GM18511 (cell line): Measurements from ENCODE around the gene DGKI.

Experiments used
- ATAC-seq: cut with Tn5 transposase; IDR thresholded peaks from one replicate; pipeline ENCODE4 v1.9.1; 2021; ENCODE audit warnings: mild to moderate bottlenecking, moderate library complexity; ENCODE audit not compliant: unreplicated experiment

The DGKI gene

DNA sequence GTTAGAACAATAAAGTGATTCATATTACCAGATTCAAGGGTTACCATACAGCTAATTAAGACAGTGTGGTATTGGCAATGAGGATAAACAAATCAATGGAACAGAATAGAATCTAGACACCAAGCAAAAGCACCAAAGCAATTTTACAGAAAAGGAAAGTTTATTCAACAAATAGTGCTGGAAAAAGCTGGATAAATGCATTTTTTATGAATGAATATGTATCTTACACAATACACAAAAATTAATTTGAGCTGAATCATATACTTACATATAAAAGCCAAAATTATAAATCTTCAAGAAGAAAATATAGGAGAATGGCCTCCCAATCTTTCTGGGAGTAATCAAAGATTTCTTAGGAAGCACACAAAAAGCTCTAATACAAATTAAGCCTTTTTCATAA is 282.8 kb downstream of the DGKI start:
- no peak for ATAC-seq

DNA sequence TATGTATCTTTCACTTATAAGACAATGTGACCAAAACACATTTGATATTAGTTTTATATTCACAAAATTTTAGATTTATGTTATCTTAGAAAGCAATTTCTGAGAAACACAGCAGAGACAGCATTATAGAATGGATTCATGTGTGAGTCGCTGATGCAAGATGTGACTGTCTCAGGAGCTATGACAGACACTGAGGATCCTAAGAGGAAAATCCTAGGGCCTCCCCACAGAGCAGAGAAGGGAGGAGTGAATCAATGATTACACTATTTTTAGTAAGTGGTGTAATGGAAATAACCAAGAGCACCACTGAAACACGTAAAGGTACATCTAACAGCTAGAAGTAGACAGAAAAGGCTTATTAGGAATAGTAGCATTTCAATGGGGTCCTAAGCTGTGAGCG is 299.3 kb downstream of the DGKI start:
- no peak for ATAC-seq

DNA sequence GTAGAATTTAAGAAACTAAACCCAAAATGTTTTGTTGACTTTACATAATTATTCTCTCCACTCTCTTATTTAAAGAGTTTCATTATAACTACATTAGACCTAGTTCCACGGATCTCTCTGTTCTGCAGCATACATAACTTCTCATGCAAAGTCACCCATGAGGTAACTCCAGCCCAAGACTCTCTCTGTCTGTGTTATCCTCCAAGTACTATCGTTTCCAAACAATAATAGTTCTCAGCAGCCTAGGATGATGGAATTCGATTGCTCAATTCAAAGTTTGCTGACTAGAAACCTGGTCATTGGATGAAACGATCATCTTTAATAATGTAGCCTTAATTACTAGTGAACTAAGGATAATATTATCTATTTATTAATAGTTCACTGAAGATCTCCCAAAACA is 300.1 kb downstream of the DGKI start:
- no peak for ATAC-seq

DNA sequence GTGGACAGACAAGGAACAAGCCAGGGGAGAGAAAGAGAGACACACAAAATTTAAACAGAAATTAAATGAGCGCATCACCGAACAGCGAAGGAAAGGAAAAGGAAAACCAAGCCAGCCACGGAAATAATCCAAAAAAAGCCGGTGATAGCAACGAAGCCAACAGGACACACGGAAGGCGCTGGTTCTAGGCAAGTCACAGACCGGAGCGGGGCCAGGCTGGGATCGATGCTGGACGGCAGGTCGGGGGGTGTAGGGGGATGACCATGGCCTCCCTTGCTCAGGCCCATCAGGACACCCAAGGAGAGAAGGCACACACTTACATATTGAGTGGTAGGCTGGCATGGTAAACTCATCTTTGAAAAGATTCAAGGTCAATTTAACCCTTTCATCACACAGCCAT is 300.8 kb downstream of the DGKI start:
- ATAC-seq, result no peak

DNA sequence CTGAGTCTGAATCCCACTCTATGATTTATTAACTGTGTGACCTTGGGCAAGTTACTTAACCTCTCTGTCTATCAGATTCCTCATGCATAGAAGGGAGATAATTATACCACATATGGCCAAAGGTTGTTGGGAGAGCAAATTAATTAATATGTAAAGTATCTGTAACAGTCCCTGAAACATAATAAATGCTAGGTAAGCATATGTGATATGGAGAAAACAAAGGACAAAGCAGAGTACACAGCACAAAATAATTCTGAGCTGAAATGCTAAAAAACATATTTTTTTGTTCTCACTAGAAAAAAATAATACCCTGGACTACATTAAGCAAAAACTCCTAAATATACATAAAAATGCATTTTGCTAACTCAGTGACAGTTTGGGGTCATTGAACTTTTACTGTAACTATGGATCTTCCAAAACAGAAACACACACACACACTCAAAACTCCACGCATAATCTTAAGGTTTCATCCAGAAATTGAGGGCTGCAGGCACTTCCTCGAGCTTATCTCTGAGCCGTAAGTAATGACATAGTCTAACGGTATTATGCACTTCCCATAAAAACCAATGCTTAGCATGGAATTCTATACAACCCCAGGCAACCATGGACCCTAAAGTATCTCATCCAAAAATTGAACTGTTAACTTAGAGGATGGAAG is 301.6 kb downstream of the DGKI start:
- no peak for ATAC-seq

DNA sequence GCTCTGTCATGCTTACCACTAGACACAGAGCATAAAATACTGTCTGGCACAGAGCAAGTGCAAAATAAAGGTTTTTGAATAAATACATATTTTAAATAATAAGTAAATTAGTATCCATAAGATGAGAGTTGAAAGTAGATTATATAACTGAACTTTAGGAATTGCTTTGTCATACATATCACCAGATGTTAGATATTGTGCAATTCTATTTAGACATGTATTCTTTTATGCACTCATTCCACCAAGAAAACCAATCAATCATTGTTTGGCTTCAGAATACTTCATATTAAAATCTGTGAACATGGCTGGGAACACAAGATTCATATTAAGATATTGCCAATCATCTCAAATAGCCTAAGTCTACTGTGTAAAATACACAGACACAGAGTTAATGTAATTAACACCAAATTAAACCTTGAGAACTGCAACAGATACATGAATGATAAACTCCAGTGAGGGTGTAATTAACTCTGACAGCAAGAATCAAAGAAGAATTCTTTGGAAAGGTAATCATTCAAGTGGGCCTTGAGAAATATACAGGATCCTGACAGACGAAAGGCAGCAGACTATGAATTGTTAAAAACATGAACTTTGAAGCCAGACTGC is 302.2 kb downstream of the DGKI start:
- ATAC-seq, result no peak

DNA sequence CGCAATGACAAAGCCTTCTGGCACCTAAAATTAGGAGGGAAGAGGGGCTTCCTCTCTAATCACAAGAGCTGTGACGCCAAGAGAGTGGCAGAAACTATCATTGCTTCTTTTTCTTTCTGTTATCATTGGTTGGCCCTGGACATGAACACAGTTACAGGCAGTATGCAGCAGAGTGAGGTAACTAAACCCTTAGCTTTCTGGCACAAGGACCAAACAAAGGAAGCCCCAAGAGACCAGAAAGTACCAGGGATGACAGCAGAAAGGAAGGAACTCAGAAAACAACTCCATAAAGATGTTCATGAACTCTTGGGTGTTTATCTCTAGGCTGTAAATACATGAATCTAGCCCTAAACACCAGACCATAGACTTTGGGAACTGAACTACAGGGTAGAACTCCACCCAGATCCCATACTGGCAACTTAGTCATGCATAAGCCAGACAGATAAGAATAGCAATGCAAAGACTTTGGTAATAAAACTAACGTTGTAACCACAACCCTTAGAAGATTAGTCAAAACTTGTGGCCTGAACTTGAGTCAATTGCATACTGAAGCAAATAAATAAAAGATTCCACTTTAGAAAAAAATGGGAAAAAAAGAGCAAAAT is 307.6 kb downstream of the DGKI start:
- ATAC-seq, result no peak

DNA sequence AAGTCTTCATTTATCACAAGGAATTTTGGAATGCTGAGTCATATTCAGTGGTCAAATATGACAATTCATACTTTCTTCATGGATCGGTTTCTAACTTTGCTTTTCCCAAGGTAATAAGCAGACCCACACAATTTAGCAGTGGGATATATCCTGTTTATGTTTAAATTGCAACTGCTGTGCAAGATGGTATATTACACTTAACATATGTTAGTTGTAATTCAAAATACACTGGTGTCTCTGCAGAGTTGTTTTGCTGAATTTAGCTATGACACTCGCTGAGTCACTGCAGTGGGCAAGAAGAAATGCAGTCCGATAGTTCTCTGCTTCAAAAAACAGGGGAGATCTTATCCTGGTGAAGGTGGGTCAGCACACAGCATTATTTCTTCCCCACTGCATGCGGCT is 308.4 kb downstream of the DGKI start:
- ATAC-seq, result no peak

DNA sequence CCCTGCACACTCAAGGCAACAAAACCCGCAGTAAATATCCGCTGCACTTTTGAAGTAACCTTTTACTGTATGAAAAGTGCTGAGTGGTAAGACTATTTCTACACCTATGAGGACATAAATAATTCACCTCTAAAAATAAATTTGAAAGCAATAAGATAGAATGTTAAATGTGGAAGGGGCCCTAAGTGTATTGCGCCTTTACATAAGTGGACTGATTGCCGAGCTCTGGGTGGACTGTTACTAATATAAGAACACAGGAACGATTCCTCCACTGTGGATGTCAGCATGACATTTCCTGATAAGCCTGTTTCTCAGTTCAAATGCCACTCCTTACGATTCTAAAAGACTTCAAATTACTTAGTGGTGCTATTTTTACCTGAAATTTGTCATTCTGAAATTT is 311.2 kb downstream of the DGKI start:
- no peak for ATAC-seq

DNA sequence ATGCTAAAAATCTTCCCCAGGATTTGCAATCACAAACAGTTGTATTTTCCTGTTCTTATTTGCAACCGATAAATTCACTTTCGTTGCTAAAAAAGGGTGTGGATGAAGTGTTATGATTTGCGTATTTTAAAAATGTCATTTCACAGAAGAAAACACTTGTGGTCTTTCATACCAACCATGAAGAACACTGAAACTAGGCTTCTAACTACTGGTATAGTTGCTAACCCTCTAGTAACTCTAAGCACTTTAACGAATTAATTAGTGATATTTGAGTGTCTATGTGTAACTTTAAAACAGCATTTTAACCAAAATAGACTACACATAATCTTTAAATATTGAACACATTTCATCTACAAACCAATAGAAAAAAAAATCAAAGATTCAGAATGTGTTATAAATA is 315.1 kb downstream of the DGKI start:
- no peak for ATAC-seq

DNA sequence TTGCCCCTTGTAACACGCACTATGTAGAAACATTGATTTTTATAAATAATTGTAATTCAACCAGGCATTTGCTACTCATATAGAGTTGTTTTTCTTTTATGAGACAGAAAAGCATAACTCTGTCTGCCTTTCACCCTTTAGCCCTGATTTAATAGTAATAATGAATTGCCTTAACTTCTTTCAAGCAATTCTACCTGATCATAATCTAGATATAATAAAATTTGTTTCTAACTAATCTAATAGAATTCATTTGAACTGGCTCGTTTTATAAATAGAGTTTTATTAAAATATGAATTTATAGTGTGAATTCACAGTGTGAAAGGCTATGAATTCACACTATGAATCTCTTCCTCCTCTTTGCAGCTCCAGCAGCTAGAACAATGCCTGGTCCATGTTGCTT is 319.1 kb downstream of the DGKI start:
- no peak for ATAC-seq

DNA sequence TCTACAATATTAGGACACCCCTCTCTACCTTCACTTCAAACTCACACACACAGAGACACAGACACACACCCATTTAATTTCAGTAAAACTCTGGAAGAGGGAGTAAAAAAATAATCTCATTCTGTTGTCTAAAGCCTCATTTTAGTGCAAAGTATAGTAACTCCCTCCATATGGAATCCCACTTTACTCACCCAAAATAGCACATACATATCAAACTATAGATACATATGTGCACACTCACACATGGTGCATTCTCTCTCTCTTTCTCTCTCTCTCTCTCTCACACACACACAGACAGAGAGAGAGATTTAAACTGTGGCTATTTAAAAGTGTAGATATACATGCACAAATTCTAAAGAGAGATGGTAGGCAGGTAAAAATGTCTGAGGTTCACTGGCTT is 323.6 kb downstream of the DGKI start:
- ATAC-seq, result no peak

DNA sequence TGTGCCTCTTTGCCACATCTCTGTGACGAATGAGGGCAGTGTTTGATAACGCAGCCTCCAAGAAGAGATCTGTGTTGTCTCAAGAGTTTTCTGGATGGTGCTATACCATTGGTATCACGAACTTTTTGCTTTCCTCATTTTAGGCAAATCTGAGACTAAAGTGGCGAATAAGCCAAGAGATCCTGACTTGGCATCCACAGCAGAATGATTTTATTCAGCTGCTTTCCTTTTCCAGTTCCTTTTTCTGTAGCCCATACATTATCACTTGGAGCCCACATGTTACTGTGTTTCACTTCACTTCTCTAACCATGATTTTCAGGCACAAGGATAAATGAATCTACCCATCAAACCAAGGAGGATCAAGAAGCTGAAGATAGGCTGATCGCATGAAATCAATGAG is 325.3 kb downstream of the DGKI start:
- ATAC-seq, result no peak

DNA sequence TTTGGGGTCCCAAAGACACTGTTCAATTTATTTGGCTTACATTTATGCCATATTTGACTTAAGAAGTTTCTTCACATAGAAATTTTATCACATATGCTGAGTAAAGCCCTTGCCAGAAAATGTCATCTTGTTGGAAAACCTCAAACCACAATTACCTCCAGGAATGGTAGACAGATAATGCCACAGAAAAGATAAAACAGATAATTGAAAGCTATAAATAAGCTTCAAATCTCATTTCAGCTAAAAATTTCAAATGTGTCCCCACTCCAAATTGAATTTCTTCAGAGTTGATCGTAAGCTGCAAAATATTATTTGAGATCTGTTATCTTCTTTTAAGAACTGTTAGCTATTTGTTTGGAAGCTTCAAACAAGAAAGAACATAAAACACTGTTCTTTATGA is 326.8 kb downstream of the DGKI start:
- no peak for ATAC-seq

DNA sequence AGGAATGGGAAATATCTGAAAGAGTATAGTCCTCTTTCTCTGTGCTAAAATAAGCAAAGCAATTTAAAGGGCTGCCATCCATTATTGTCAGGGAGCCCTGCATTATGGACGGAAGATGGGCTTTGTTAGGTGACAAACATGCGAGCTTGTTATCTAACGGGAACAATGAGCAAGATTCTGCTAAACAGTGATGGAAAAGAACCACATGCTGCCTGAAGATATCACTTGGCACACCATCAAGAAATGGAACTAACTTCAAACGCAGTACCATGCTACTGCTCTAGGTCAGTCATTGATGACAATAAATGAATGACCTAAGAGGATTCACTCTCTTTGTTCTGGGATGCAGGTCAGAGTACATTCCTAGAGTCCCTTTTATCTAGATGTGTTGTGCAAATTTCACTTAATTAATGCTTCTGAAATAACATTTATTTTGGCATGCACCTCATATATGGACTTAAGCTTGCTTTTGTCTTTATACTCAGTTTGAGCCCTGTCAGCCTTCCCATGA is 327.5 kb downstream of the DGKI start:
- ATAC-seq, result no peak

DNA sequence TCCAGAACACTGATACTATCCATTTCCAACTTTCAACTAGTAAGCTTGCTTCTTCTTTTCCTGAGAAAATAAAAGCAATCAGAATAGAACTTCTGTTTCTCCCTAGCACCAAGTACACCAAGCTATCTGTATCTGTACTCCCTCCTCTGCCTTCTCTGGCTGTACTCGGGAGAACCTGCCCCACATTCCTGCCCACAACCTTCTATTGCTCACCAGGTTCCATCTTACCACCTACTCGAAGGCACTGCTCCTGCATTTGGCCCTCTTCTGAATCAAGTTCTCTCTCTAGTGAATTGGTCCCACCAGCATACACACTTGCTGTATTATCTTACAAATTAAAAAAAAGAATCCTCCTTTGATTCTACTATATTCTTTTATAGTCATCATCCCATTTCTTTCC is 333.7 kb downstream of the DGKI start:
- no peak for ATAC-seq

DNA sequence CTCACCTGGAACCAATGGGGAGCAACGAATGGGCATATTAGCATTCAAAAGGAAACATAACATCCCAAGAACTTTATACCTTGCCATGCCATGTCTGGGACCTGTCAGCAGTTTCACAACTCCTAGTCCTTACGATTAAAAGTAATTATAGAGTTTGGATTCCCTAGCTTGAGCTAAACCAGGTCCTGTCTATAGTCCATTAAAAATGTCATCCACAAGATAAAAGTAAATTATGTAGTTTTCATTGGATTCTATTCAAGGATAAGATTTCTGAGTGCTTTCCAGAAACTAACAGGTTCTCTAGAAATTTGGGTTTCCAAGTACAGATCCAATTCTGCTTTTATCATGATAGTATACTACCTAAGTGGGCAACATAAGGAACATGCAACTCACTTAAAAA is 339.7 kb downstream of the DGKI start:
- no peak for ATAC-seq

DNA sequence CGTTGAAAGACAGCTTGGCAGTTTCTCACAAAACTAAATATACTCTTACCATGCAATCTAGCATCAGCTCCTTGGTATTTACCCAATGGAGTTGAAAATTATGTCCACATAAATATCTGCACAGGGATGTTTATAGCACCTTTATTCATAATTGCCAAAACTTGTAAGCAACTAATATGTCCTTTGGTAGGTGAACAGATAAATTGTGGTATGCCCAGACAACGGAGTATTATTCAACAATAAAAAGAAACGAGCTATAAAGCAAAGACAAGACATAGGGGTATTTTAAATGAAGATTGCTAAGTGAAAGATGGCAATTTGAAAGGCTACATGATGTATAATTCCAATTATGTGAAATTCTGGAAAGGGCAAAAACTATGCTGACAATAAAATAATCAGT is 340.7 kb downstream of the DGKI start:
- ATAC-seq, result no peak

DNA sequence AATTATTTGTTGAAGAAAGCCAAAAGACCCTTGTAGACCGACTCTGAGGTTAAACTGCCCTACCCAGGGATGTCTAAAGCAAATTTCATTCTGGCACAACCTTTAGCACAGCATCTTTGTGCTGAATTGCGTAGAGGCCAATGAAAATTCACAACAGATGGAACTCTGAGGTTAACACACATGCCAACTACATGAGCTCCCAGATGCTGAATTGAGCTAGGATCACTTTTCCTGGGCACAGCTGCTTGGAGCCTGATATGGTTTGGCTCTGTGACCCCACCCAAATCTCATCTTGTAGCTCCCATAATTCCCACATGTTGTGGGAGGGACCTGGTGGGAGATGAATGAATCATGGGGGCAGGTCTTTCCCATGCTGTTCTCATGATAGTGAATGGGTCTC is 345.2 kb downstream of the DGKI start:
- ATAC-seq, result no peak

DNA sequence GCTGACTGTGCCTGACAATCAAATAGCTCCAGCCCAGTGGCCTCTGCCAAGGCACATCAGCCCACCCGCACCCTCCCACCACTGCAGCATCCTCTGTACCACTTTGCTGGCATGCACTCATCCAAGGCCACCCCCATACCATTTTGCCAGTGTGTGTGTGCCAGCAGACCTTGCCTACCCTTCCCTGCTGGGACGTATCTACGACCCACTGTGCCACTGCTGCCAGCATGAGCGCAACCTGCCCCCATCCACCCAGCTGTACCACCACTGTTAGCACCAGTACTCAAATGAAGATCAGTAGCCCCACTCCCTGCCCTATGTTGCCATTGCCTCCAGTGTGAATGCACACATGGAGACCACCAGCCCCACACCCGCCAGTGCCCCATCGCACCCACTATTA is 353.9 kb downstream of the DGKI start:
- no peak for ATAC-seq

DNA sequence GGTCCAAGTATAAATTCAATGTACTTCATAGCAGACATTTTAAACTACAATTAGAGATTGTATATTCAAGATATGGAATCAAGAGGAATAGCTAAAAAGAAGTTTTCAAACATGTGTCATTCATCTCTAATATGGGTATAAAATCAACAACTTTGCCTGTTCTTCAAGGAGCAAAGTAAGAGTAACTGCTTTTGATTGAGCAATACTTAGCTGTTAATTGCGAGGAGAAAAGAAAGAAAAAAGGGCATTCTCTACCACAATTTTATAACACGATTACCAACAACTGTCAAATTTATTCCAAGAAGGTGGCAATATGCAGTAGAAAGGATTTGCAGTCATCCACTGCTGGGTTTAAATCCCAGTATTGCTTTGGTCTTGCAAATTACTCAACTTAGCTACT is 356.9 kb downstream of the DGKI start:
- ATAC-seq, result no peak

DNA sequence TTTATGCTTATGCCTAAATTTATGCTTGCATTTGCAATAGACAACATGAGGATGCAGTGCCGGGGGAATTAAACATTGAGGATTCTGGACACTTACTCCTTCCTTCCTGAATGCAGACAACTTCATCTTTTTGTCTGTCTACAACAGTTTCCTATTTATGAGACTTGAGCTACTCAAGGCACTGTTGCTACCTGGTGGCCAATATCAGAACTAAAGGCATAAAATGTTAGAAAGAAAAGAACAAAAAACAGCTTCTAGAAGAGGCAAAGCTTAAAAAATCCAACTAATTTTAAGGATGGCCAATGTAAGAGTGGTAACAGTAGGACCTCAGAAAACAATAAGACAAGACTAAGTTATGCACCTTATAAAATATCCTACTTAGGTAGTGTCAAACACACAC is 358.7 kb downstream of the DGKI start:
- no peak for ATAC-seq

DNA sequence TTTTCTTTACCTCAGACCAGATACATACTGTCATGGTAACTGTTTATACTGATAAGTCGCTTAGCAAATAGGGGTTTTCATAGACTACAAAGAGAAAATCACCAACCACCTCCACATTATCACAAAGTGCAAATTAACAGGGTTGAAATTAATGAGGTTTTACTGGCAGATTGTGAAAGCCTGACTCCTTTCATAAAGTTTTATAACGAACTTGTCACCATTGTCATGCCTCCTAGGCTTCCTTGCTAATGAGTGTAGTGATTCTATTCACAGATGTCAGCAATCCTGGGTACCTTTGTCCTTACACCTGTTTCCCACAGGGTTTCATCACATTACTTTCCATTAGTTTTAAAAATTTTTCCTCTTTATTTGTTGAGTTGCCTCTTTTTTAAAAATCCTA is 361.0 kb downstream of the DGKI start:
- ATAC-seq, result no peak
